Stimulated activated CD4-positive, alpha-beta T cell treated with anti-CD3 and anti-CD28 coated beads, Interleukin-4, amount 100 ng/mL, for 4 hours (primary cell): Measurements from ENCODE around the gene ZNF565.
"Not testable (repeated sequence)": the region's sequence is repeated elsewhere in the genome, so short reads cannot be mapped to it uniquely, and the experiment has no call there.

Source experiments
- DNase-seq, 2 experiments: peaks; one replicate each; pipeline ENCODE4 v3.0.0-alpha.2; 2020

ZNF565 gene

GRCh38 chr19:36210497-36210896 lies 4.0 kb downstream of the ZNF565 start:
- no peak for DNase-seq

GRCh38 chr19:36209372-36209771 lies 5.1 kb downstream of the ZNF565 start:
- DNase-seq, result no peak

DNA sequence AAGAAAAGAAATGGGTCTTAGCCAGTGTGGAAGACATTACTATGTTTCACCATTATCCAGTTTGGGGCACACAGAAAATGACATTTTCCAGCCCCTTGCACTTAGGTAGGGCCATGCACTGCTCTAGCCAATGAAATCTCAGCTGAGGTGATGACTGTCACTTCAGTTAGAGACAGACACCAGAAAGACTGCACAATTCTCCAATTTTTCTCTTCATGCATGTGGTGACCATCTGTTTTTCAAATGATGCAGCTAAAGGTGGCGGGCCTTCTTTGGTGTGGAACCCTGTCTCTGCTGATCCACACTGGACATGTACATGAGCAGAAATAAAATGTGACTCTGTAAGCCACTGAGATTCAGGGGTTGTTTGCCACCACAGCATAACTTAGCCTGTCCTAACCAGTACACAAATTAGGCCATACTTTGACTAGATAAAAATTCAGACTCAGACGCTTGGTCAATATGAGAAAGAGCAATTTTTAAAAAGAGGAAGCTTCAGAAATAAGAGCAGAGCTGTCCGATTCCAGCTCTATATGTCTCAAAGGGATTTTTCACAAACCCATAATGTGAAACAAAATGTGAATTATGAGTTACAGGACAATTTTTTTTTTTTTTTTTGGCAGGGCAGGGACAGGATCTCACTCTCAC lies 6.7 kb downstream of the ZNF565 start:
- no peak for DNase-seq

DNA sequence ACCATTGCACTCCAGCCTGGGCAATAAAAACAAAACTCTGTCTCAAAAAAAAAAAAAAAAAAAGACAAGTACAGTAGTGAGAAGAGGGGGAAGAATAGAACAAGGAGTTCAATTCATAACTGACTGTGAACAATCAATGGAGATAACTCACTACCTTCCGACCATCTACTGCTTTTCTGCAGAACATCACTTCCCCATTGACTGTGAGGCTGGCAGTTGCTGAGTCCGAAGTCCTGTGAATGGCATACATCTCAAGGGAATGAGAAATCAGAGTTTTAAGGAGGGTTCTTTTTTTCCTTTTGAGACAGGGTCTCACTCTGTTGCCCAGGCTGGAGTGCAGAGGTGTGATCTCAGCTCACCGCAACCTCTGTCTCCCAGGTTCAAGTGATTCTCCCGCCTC lies 11.2 kb downstream of the ZNF565 start:
- no peak for DNase-seq

DNA sequence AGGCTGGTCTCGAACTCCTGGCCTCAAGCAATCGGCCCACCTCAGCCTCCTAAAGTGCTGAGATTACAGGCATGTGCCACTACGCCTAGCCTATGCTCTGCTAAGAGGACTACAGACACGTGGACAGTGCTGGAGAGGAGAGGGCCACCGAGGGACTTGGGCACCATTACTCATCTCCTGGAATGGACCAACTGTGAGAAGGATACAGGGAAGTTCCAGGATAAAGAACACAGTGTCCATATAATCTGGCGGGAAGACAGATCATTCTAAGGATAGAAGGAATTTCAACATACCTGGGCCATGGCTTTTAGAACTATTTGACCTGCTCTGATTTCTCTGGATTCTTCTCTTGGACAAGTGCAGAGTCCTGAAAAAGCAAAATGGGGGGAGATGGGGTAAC lies 12.8 kb downstream of the ZNF565 start:
- no peak for DNase-seq

DNA sequence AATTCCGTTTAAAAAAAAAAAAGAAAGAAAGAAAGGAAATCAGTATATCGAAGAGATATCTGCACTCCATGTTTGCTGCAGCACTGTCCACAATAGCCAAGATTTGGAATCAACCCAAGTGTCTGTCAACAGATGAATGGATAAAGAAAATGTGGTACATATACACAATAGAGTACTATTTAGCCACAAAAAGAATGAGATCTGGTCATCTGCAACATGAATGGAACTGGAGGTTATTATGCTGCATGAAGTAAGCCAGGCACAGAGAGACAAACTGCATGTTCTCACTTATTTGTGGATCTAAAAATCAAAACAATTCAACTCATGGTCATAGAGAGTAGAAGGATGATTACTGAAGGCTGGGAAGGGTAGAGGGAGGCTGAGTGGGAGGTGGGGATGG lies 16.3 kb downstream of the ZNF565 start:
- no peak for DNase-seq

- no peak for DNase-seq
These were observed 18.2 kb downstream of the ZNF565 start for GRCh38 chr19:36196249-36196648.

DNA sequence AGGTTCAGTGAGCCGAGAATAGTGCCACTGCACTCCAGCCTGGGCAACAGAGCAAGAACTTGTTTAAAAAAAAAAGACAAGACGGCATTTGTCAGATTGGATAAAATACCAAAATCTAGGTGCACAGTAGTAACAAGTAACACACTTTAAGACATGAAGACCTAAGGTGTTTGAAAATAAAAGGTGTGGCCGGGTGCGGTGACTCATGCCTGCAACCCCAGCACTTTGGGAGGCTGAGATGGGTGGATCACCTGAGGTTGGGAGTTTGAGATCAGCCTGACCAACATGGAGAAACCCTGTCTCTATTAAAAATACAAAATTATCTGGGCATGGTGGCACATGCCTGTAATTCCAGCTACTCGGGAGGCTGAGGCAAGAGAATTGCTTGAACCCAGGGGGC lies 27.7 kb downstream of the ZNF565 start:
- not testable (repeated sequence) for DNase-seq

DNA sequence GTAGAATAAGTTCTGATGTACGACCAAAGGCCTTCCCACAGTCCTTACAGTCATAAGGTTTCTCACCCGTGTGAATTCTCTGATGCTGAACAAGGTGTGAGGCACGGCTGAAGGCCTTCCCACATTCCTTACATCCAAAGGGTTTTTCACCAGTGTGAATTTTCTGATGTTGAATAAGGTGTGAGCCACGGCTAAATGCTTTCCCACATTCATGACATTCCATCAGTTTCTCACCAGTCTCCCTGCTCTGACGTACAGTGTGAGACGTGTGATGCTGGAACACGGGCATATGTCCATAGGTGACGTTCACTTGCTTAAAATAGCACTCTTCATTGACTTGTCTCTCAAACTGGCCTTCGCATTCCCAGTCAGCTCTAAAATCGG lies 31.2 kb downstream of the ZNF565 start:
- DNase-seq, result no peak

DNA sequence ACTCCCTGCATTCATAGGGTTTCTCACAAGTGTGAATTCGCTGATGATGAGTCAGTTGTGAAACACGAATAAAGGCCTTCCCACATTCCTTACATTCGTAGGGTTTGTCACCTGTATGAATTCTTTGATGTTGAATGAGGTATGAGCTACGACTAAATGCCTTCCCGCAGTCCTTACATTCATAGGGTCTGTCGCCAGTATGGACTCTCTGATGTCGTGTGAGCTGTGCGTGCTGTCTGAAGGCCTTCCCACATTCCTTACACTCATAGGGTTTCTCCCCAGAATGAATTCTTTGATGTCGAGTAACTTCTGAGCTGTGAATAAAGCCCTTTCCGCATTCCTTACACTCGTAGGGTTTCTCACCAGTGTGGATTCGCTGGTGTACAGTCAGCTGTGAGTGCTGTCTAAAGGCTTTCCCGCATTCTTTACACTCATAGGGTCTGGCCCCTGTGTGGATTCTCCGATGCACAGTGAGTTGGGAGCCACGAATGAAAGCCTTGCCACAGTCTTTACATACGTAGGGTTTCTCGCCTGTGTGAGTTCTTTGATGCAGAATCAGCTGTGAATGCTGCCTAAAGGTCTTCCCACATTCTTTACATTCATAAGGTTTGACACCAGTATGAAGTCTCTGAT lies 31.7 kb downstream of the ZNF565 start:
- DNase-seq, result no peak

GRCh38 chr19:36179077-36179476 lies 35.4 kb downstream of the ZNF565 start:
- not testable (repeated sequence) for DNase-seq

DNA sequence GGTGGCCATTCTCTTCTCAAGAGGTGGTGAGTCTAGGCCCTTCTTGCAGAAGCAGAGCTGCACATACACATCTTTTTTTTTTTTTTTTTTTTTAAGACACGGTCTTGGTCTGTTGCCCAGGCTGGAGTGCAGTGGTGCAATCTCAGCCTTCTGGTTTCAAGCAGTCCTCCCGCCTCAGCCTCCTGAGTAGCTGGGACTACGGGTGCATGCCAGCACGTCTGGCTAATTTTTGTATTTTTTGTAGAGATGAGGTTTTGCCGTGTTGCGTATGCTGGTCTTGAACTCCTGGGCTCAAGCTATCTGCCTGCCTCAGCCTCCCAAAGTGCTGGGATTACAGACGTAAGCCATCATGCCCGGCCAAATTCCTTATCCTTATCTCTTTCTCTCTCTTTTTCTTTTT lies 40.6 kb downstream of the ZNF565 start:
- DNase-seq, result not testable (repeated sequence)

DNA sequence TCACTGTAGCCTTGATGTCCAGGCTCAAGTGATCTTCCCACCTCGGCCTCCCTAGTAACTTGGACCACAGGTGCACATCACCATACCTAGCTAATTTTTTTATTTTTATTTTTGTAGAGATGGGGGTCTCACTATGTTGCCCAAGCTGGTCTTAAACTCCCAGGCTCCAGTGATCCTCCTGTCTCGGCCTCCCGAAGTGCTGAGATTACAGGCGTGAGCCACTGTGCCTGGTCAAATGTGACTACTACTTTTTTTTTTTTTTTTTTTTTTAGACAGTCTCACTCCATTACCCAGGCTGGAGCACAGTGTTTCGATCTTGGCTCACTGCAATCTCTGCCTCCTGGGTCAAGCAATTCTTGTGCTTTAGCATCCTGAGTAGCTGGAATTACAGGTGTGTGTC lies 41.6 kb downstream of the ZNF565 start:
- DNase-seq, result no peak

DNA sequence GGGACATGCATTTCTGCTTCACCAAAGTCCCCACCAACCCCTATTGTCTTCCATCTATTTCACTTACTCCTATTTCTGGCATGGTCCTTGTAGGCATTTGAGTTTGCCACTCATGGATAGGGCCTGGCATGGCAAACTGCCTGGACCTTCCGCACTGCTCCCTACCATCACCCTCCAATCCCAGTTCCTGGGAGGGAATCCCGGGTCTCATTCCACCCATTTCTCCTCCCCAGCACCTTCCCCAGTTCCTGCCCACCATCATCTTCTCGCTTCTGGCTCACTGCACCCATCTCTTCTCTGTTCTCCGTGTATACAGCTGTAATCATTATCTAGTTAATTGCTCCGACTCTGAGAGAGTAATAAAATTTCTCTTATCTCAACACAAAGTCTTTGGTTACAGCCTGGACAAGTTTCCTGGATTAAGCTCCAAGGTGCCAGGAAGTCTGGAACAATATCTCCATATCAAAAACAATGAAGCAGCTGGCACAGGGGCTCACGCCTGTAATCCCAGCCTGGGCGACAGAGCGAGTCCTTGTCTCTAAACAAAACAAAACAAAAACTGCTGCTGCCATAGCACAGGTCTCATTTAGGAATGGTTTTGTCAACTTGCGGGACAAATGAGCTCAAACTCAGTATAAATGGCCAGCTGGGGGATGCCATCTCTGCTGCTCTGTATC lies 45.2 kb downstream of the ZNF565 start:
- no peak for DNase-seq

GRCh38 chr19:36163813-36164212 lies 50.7 kb downstream of the ZNF565 start:
- DNase-seq, result no peak

DNA sequence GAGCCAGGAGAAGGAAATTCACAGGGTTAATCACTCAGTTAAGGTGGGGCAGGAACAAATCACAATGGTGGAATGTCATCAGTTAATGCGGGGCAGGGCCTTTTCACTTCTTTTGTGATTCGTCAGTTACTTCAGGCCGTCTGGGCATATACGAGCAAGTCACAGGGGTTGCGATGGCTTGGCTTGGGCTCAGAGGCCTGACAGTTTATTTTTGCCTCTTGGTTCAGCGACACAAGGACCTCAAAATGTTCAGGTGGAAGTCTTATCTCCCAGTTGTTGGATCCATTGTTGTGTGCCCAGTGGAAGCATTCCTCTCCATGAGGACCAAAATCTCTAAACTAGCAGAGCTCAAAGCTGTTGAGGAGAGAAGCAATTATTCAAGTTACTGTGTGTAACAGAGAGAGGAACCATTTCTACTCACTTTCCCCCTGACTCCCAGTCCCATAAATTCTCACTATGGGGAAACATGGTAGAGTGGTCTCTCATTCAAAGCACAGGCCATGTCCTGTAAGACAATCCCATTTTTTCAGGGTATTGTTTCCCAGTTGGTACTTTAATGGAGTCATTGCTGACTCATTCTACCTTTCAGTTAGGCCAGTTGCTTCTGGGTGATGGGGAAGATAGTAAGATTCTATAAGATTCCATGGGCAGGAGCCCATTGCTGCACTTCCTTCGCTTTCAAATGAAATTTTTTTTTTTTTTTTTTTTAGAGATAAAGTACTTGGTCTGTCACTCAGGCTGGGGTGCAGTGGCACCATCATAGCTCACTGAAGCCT lies 53.5 kb downstream of the ZNF565 start:
- no peak for DNase-seq

DNA sequence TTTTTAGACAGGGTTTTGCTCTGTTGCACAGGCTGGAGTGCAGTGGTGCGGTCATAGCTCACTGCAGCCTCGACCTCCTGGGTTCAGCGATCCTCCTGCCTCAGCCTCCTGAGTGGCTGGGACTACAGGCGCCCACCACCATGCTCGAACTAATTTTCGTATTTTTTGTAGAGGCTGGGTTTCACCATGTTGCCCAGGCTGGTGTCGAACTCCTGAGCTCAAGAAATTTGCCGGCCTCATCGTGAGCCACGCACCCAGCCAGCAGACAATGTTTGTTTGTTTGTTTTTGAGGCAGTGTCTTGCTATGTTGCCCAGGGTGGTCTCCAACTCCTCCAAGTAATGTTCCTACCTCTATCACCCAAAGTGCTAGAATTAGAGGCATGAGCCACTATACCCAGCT lies 61.3 kb downstream of the ZNF565 start:
- DNase-seq, result no peak

GRCh38 chr19:36152352-36153091 lies 61.9 kb downstream of the ZNF565 start, which contains the start of gene COX7A1:
TSS of gene COX7A1 (minus strand) at chr19:36152447. CDS start at chr19:36152407, 40 bp downstream.
- no peak for DNase-seq

- DNase-seq, result no peak
These were observed 62.5 kb downstream of the ZNF565 start for GRCh38 chr19:36152019-36152351.

DNA sequence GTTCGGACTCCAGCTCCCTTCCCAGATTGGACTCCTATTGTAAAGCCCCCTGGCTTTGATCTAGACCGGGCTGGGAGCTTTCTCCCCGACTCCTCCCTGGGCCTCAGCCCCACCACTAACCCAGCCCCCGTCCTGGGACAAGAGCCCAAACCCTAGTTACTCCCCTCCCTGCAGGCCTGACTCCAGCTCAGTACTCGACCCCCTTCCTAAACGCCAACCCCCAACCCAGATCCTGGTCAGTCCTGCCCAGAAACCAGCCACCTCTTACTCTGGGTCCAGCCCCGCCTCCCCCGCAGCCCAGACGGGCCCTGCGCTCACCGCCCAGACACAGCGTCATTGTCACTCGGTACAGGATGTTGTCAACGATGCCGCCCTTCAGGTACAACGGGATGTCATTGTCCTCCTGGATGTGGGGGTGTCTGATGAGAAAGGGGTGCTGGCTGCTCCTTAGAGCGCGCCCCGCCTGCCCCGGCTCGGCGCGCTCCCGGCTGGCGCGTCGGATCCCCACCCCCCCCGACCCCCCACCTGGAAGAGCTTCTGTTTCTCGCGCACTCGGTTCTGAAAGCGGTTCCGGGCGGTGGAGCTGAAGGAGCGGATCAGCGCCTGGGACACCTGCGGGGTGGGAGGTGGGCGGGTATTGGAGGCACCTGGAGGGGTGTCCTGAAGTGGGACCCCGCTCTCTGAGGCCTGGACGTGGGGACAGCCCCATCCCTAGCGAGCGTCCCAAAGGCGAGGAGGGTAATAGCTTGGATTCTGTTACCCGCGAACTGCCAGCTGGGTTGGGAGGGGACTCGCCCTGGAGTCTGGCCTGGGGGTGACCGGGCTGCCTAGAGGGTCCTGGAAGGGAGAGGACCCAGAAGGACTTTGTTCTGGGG lies 63.1 kb downstream of the ZNF565 start:
- no peak for DNase-seq

GRCh38 chr19:36150586-36150985 lies 63.9 kb downstream of the ZNF565 start:
- no peak for DNase-seq
